Measurements from ENCODE around the gene METAP2. TPM values are rescaled to one million over a fixed set of nuclear protein-coding genes. Genes with fewer than 3 reads are reported as not detected.
"Not testable (repeated sequence)": the region's sequence is repeated elsewhere in the genome, so short reads cannot be mapped to it uniquely, and the experiment has no call there.

The METAP2 gene
- total RNA-seq (10 to 100 TPM; 50.7 to 60.3 TPM), total RNA-seq (69.1 to 97.8 reads per million in 2 donors)

GRCh38 chr12:95473884-95474659 lies at the start of gene METAP2:
Gene METAP2, plus strand, starts transcription at chr12:95474152. Its CDS starts 28 bp downstream, at chr12:95474180.
- no peaks in the 10 kb centered on the region for H3K9me3 ChIP-seq (ENCODE audit: control insufficient read depth, low read length, poor library complexity, severe bottlenecking)
- H3K36me3 Mint-ChIP-seq (ENCODE audit: low read depth): peaks cover 14% of the 10 kb centered on the region
- ATAC-seq: peak; percentile 98
- no peaks in the 10 kb centered on the region for H3K27me3 Mint-ChIP-seq
- H3K4me3 Mint-ChIP-seq: peak within 1 kb of the TSS; percentile 100
- peaks cover 41% of the 10 kb centered on the region for H3K4me1 Mint-ChIP-seq
- H3K27ac Mint-ChIP-seq: peak within 1 kb of the TSS; percentile 100
- DNase-seq: peak; percentile 75 to 84 (median 81)

- Mint-ChIP-seq H3K4me3 (no peak overlapping the region), H3K4me1 (peaks cover 9% of the 10 kb centered on the region), H3K36me3 (ENCODE audit: low read depth) (no peaks in the 10 kb centered on the region), H3K27ac (no peak overlapping the region), H3K27me3 (no peaks in the 10 kb centered on the region)
- ATAC-seq (no peak), DNase-seq (no peak)
- no peaks in the 10 kb centered on the region for H3K9me3 ChIP-seq (ENCODE audit: control insufficient read depth, low read length, poor library complexity, severe bottlenecking)
These were observed 49.5 kb upstream of the METAP2 start for GRCh38 chr12:95424271-95424994.

GRCh38 chr12:95429172-95429510 lies 44.8 kb upstream of the METAP2 start:
- no peak for ATAC-seq
- H3K27ac Mint-ChIP-seq: peak overlapping the region; percentile 88
- peak overlapping the region; percentile 68 for H3K4me3 Mint-ChIP-seq
- H3K4me1 Mint-ChIP-seq: peaks cover 9% of the 10 kb centered on the region
- DNase-seq: no peak
- H3K36me3 Mint-ChIP-seq (ENCODE audit: low read depth): no peaks in the 10 kb centered on the region
- H3K27me3 Mint-ChIP-seq: peaks cover 5% of the 10 kb centered on the region
- H3K9me3 ChIP-seq (ENCODE audit: control insufficient read depth, low read length, poor library complexity, severe bottlenecking): no peaks in the 10 kb centered on the region

- no peak for DNase-seq
- Mint-ChIP-seq H3K27ac (no peak overlapping the region), H3K27me3 (peaks cover 5% of the 10 kb centered on the region), H3K4me1 (peaks cover 9% of the 10 kb centered on the region), H3K4me3 (no peak overlapping the region), H3K36me3 (ENCODE audit: low read depth) (no peaks in the 10 kb centered on the region)
- no peak for ATAC-seq
- no peaks in the 10 kb centered on the region for H3K9me3 ChIP-seq (ENCODE audit: control insufficient read depth, low read length, poor library complexity, severe bottlenecking)
These were observed 42.8 kb upstream of the METAP2 start for GRCh38 chr12:95431120-95431519.

- no peaks in the 10 kb centered on the region for H3K9me3 ChIP-seq (ENCODE audit: control insufficient read depth, low read length, poor library complexity, severe bottlenecking)
- no peak for ATAC-seq
- H3K27me3 Mint-ChIP-seq: peaks cover 5% of the 10 kb centered on the region
- H3K27ac Mint-ChIP-seq: no peak overlapping the region
- H3K36me3 Mint-ChIP-seq (ENCODE audit: low read depth): no peaks in the 10 kb centered on the region
- no peak for DNase-seq
- H3K4me3 Mint-ChIP-seq: no peak overlapping the region
- no peaks in the 10 kb centered on the region for H3K4me1 Mint-ChIP-seq
These were observed 38.6 kb upstream of the METAP2 start for GRCh38 chr12:95435355-95435754.

- DNase-seq (no peak), ATAC-seq (no peak)
- Mint-ChIP-seq H3K4me3 (no peak overlapping the region), H3K27ac (no peak overlapping the region), H3K36me3 (ENCODE audit: low read depth) (no peaks in the 10 kb centered on the region), H3K27me3 (peaks cover 3% of the 10 kb centered on the region), H3K4me1 (no peaks in the 10 kb centered on the region)
- no peaks in the 10 kb centered on the region for H3K9me3 ChIP-seq (ENCODE audit: control insufficient read depth, low read length, poor library complexity, severe bottlenecking)
These were observed 36.4 kb upstream of the METAP2 start for GRCh38 chr12:95437565-95437964.

GRCh38 chr12:95439461-95440230 lies 34.3 kb upstream of the METAP2 start:
- ATAC-seq: no peak
- H3K9me3 ChIP-seq (ENCODE audit: control insufficient read depth, low read length, poor library complexity, severe bottlenecking): no peaks in the 10 kb centered on the region
- Mint-ChIP-seq H3K4me3 (no peak overlapping the region), H3K4me1 (peaks cover 3% of the 10 kb centered on the region), H3K36me3 (ENCODE audit: low read depth) (peaks cover 2% of the 10 kb centered on the region), H3K27ac (no peak overlapping the region), H3K27me3 (no peaks in the 10 kb centered on the region)
- DNase-seq: no peak

- ATAC-seq (no peak), DNase-seq (no peak)
- Mint-ChIP-seq H3K27ac (no peak overlapping the region), H3K4me1 (peaks cover 3% of the 10 kb centered on the region), H3K4me3 (no peak overlapping the region), H3K36me3 (ENCODE audit: low read depth) (peaks cover 2% of the 10 kb centered on the region), H3K27me3 (no peaks in the 10 kb centered on the region)
- no peaks in the 10 kb centered on the region for H3K9me3 ChIP-seq (ENCODE audit: control insufficient read depth, low read length, poor library complexity, severe bottlenecking)
These were observed 33.6 kb upstream of the METAP2 start for GRCh38 chr12:95440401-95440800.

GRCh38 chr12:95443459-95443858 lies 30.5 kb upstream of the METAP2 start:
- Mint-ChIP-seq H3K36me3 (ENCODE audit: low read depth) (peaks cover 2% of the 10 kb centered on the region), H3K27ac (no peak overlapping the region), H3K4me3 (no peak overlapping the region), H3K4me1 (peaks cover 3% of the 10 kb centered on the region), H3K27me3 (peaks cover 18% of the 10 kb centered on the region)
- DNase-seq (no peak), ATAC-seq (no peak)
- H3K9me3 ChIP-seq (ENCODE audit: control insufficient read depth, low read length, poor library complexity, severe bottlenecking): no peaks in the 10 kb centered on the region

GRCh38 chr12:95445099-95445498 lies 28.9 kb upstream of the METAP2 start:
- H3K27ac Mint-ChIP-seq; H3K4me1 Mint-ChIP-seq; H3K36me3 Mint-ChIP-seq (ENCODE audit: low read depth); H3K4me3 Mint-ChIP-seq; DNase-seq; ATAC-seq; H3K9me3 ChIP-seq (ENCODE audit: control insufficient read depth, low read length, poor library complexity, severe bottlenecking): not testable (repeated sequence)
- H3K27me3 Mint-ChIP-seq: peaks cover 26% of the 10 kb centered on the region

GRCh38 chr12:95445884-95446505 lies 28.0 kb upstream of the METAP2 start:
- Mint-ChIP-seq H3K4me1 (peaks cover 3% of the 10 kb centered on the region), H3K36me3 (ENCODE audit: low read depth) (peaks cover 2% of the 10 kb centered on the region), H3K27me3 (peaks cover 30% of the 10 kb centered on the region), H3K4me3 (no peak overlapping the region), H3K27ac (no peak overlapping the region)
- H3K9me3 ChIP-seq (ENCODE audit: control insufficient read depth, low read length, poor library complexity, severe bottlenecking): no peaks in the 10 kb centered on the region
- DNase-seq (no peak), ATAC-seq (no peak)

- no peak for DNase-seq
- no peaks in the 10 kb centered on the region for H3K9me3 ChIP-seq (ENCODE audit: control insufficient read depth, low read length, poor library complexity, severe bottlenecking)
- no peak overlapping the region for H3K27ac Mint-ChIP-seq
- peaks cover 3% of the 10 kb centered on the region for H3K4me1 Mint-ChIP-seq
- no peak overlapping the region for H3K4me3 Mint-ChIP-seq
- peaks cover 2% of the 10 kb centered on the region for H3K36me3 Mint-ChIP-seq (ENCODE audit: low read depth)
- no peak for ATAC-seq
- peaks cover 34% of the 10 kb centered on the region for H3K27me3 Mint-ChIP-seq
These were observed 27.4 kb upstream of the METAP2 start for GRCh38 chr12:95446506-95446900.

GRCh38 chr12:95449656-95450055 lies 24.3 kb upstream of the METAP2 start:
- H3K27me3 Mint-ChIP-seq: peaks cover 34% of the 10 kb centered on the region
- not testable (repeated sequence) for H3K9me3 ChIP-seq (ENCODE audit: control insufficient read depth, low read length, poor library complexity, severe bottlenecking); DNase-seq; H3K4me1 Mint-ChIP-seq; H3K36me3 Mint-ChIP-seq (ENCODE audit: low read depth); ATAC-seq; H3K27ac Mint-ChIP-seq; H3K4me3 Mint-ChIP-seq
